OCI-LY1 (cell line): ENCODE measurements around the gene CREB3L4.

ENCODE experiments used
- H2AFZ ChIP-seq: fragments of 200-600 bp; sonication (generic), shearing (Covaris generic); 2 replicates; pipeline ENCODE4 v1.6.0; 2014; ENCODE audit warnings: antibody characterized with exemption, mild to moderate bottlenecking, low read length
- H3F3A ChIP-seq: fragments of 200-600 bp; sonication (generic), shearing (Covaris generic); 2 replicates; pipeline ENCODE4 v1.6.0; 2014; ENCODE audit warnings: mild to moderate bottlenecking, antibody characterized with exemption, low read length, moderate library complexity; ENCODE audit not compliant: insufficient read depth
- H3K27ac ChIP-seq: fragments of 200-600 bp; sonication (generic); 2 replicates; pipeline ENCODE4 v1.5.1; 2014; ENCODE audit warnings: low read length, mixed run types, mild to moderate bottlenecking, low read depth; ENCODE audit not compliant: poor library complexity, severe bottlenecking
- H3K27me3 ChIP-seq: fragments of 200-600 bp; sonication (generic); 2 replicates; pipeline ENCODE4 v1.6.0; 2014; ENCODE audit warnings: antibody characterized with exemption, mild to moderate bottlenecking, low read length, moderate library complexity; ENCODE audit not compliant: insufficient read depth
- H3K36me3 ChIP-seq: fragments of 200-600 bp; sonication (generic); 2 replicates; pipeline ENCODE4 v1.6.1; 2014; ENCODE audit warnings: mild to moderate bottlenecking, antibody characterized with exemption, low read length, moderate library complexity, mixed read lengths; ENCODE audit not compliant: insufficient read depth
- H3K4me1 ChIP-seq: fragments of 200-600 bp; sonication (generic); 2 replicates; pipeline ENCODE4 v1.5.1; 2014; ENCODE audit warnings: mild to moderate bottlenecking, low read length, moderate library complexity; ENCODE audit not compliant: insufficient read depth, severe bottlenecking
- H3K4me2 ChIP-seq: fragments of 200-600 bp; sonication (generic), shearing (Covaris generic); 2 replicates; pipeline ENCODE4 v1.6.1; 2014; ENCODE audit warnings: low read length
- H3K4me3 ChIP-seq: fragments of 200-600 bp; sonication (generic); 2 replicates; pipeline ENCODE4 v1.5.1; 2014; ENCODE audit warnings: low read length, low read depth, mild to moderate bottlenecking, mixed read lengths; ENCODE audit not compliant: poor library complexity, severe bottlenecking
- H3K79me2 ChIP-seq: fragments of 200-600 bp; shearing (Covaris generic); 2 replicates; pipeline ENCODE4 v1.6.1; 2016; ENCODE audit warnings: mixed run types, low read length, mixed read lengths; ENCODE audit not compliant: insufficient read depth
- H3K9ac ChIP-seq: fragments of 200-600 bp; sonication (generic), shearing (Covaris generic); 2 replicates; pipeline ENCODE4 v1.6.1; 2014; ENCODE audit warnings: mild to moderate bottlenecking, low read length, mixed read lengths
- H3K9me2 ChIP-seq: fragments of 200-600 bp; sonication (generic), shearing (Covaris generic); 2 replicates; pipeline ENCODE4 v1.6.1; 2014; ENCODE audit warnings: low read depth, mild to moderate bottlenecking, low read length, mixed read lengths
- H3K9me3 ChIP-seq: fragments of 200-600 bp; shearing (Covaris generic); 2 replicates; pipeline ENCODE4 v1.6.1; 2014; ENCODE audit warnings: low read length, mixed read lengths
- H4K20me1 ChIP-seq: fragments of 200-600 bp; sonication (generic), shearing (Covaris generic); 2 replicates; pipeline ENCODE4 v1.6.0; 2016; ENCODE audit warnings: mild to moderate bottlenecking, low read length; ENCODE audit not compliant: insufficient read depth
- CTCF ChIP-seq: fragments of 200-600 bp; sonication (generic), shearing (Covaris generic); IDR thresholded peaks from 2 replicates; pipeline ENCODE4 v1.5.1; 2017; ENCODE audit warnings: mild to moderate bottlenecking, antibody characterized with exemption, low read length, moderate library complexity, mixed read lengths
- EZH2 ChIP-seq: fragments of 200-600 bp; sonication (generic), shearing (Covaris generic); IDR thresholded peaks from 2 replicates; pipeline ENCODE4 v1.8.0; 2017; ENCODE audit warnings: borderline replicate concordance, mixed run types, mild to moderate bottlenecking, antibody characterized with exemption, low read length, moderate library complexity, mixed read lengths

The CREB3L4 gene

GRCh38 chr1:154019940-154020339, 52.2 kb downstream of the CREB3L4 start:
- Histone ChIP-seq H3F3A (no peaks in the 10 kb centered on the region), H3K27ac (no peak overlapping the region), H3K9ac (no peak overlapping the region), H3K4me1 (no peaks in the 10 kb centered on the region), H3K36me3 (no peaks in the 10 kb centered on the region), H3K9me3 (no peaks in the 10 kb centered on the region), H3K9me2 (no peaks in the 10 kb centered on the region), H3K4me3 (no peak overlapping the region), H3K79me2 (no peaks in the 10 kb centered on the region), H3K4me2 (no peak overlapping the region), H3K27me3 (no peaks in the 10 kb centered on the region), H2AFZ (no peak overlapping the region), H4K20me1 (no peaks in the 10 kb centered on the region)
- TF ChIP-seq CTCF (no peak), EZH2 (no peak)
